Fibroblast of lung (primary cell): ENCODE measurements around the gene ANK2. TPM values are rescaled to one million over a fixed set of nuclear protein-coding genes. Genes with fewer than 3 reads are reported as not detected.
A peak's percentile ranks its signal among the peaks of the same experiment; 100 is the strongest.

ENCODE experiments used
- DNase-seq, 2 donors: peaks; one replicate each; pipeline versions ENCODE4 v3.0.0 to v3.0.0-alpha.2; 2010; ENCODE audit warnings: low read depth in 2 of 2
- H2AFZ ChIP-seq: 2 replicates; pipeline ENCODE4 v1.5.1; 2012; ENCODE audit warnings: low read length, control low read depth, inconsistent platforms
- H3K27ac ChIP-seq: 2 replicates; pipeline ENCODE4 v1.5.1; 2011; ENCODE audit warnings: low read length, control low read depth; ENCODE audit not compliant: insufficient read depth
- H3K27me3 ChIP-seq: 2 replicates; pipeline ENCODE4 v1.5.1; 2011; ENCODE audit warnings: mild to moderate bottlenecking, low read length; ENCODE audit not compliant: control insufficient read depth, insufficient read depth
- H3K36me3 ChIP-seq: 2 replicates; pipeline ENCODE4 v1.5.1; 2011; ENCODE audit warnings: low read length; ENCODE audit not compliant: control insufficient read depth, insufficient read depth
- H3K4me1 ChIP-seq: 2 replicates; pipeline ENCODE4 v1.5.1; 2011; ENCODE audit warnings: low read length; ENCODE audit not compliant: control insufficient read depth, insufficient read depth; ENCODE audit errors: extremely low read depth
- H3K4me2 ChIP-seq: 2 replicates; pipeline ENCODE4 v1.5.1; 2011; ENCODE audit warnings: low read length, control low read depth; ENCODE audit not compliant: insufficient read depth; ENCODE audit errors: extremely low read depth
- H3K4me3 ChIP-seq, 4 experiments: fragments of 200-600 bp in 1 of 4; sonication (generic) in 1 of 4; replicated peaks in 1 of 4; 2 replicates each; pipeline ENCODE4 v1.5.1; 2011 to 2016; ENCODE audit warnings: low read length in 4 of 4, low read depth in 3 of 4, mild to moderate bottlenecking in 3 of 4, control low read depth in 2 of 4, inconsistent platforms in 1 of 4, mixed read lengths in 1 of 4; ENCODE audit not compliant: insufficient read depth in 1 of 4; ENCODE audit errors: control extremely low read depth in 1 of 4
- H3K79me2 ChIP-seq: 2 replicates; pipeline ENCODE4 v1.5.1; 2012; ENCODE audit warnings: mild to moderate bottlenecking, low read length, inconsistent platforms; ENCODE audit not compliant: control insufficient read depth, insufficient read depth
- H3K9ac ChIP-seq: 2 replicates; pipeline ENCODE4 v1.5.1; 2011; ENCODE audit warnings: mild to moderate bottlenecking, low read length, control low read depth; ENCODE audit not compliant: insufficient read depth
- H3K9me3 ChIP-seq: 2 replicates; pipeline ENCODE4 v1.5.1; 2012; ENCODE audit warnings: low read depth, low read length; ENCODE audit not compliant: control insufficient read depth, insufficient read depth
- H4K20me1 ChIP-seq: 2 replicates; pipeline ENCODE4 v1.5.1; 2011; ENCODE audit warnings: low read length; ENCODE audit not compliant: control insufficient read depth, insufficient read depth; ENCODE audit errors: extremely low read depth
- EZH2 ChIP-seq: IDR thresholded peaks from 2 replicates; pipeline ENCODE4 v1.5.1; 2012; ENCODE audit warnings: low read length, control low read depth, mild to moderate bottlenecking; ENCODE audit errors: missing control alignments
- polyA plus RNA-seq, 2 donors: library from polyadenylated mRNA; depleted of rRNA in 1 of 2; stranded (reverse) in 1 of 2; unstranded in 1 of 2; fragments of >200 nt; gene quantifications; 2 replicates each; pipeline ENCODE4 v1.2.1, GENCODE V29; 2011 to 2012; ENCODE audit warnings: missing spikeins in 1 of 2
- total RNA-seq: library from RNA; depleted of rRNA; stranded (reverse); fragments of >200 nt; gene quantifications from 2 replicates; pipeline ENCODE4 v1.2.1, GENCODE V29; 2014
- TF ChIP-seq, protein P1 (sequence below), 2 donors: IDR thresholded peaks in 1 of 2; conservative IDR thresholded peaks in 1 of 2; 1 replicate in 1 of 2; 2 replicates in 1 of 2; pipeline ENCODE4 v1.5.1; 2011 to 2012; ENCODE audit warnings: low read length in 2 of 2, control low read depth in 1 of 2, inconsistent platforms in 1 of 2, low read depth in 1 of 2, mild to moderate bottlenecking in 1 of 2

Gene ANK2
- total and polyA plus RNA-seq, 2 donors (not counting 1 experiment from before 2014, with no cell fraction given) = 10.9 to 95.1 TPM

DNA sequence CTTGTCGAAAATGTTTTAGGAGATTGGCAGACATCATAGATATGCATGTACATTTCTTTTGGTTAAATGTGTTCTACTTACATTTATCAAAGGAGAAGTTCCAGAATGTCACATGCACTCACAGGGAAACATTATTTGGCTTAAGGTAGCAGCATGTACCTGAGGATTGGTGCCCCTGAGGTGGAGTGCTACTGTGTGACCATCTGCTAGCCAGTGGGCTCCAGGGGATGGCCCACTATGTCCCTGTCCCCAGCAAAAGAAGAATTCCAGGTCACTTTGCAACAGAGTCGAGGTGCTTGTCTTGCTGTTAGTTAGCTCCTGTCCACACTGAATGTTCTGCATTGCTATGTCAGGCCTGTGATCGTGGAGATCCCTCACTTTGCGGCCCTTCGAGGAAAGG is 283.2 kb downstream of the ANK2 start:
- H3K4me2 ChIP-seq = no peak overlapping the region
- no peak overlapping the region for H3K27ac ChIP-seq
- TF ChIP-seq, protein P1, sequence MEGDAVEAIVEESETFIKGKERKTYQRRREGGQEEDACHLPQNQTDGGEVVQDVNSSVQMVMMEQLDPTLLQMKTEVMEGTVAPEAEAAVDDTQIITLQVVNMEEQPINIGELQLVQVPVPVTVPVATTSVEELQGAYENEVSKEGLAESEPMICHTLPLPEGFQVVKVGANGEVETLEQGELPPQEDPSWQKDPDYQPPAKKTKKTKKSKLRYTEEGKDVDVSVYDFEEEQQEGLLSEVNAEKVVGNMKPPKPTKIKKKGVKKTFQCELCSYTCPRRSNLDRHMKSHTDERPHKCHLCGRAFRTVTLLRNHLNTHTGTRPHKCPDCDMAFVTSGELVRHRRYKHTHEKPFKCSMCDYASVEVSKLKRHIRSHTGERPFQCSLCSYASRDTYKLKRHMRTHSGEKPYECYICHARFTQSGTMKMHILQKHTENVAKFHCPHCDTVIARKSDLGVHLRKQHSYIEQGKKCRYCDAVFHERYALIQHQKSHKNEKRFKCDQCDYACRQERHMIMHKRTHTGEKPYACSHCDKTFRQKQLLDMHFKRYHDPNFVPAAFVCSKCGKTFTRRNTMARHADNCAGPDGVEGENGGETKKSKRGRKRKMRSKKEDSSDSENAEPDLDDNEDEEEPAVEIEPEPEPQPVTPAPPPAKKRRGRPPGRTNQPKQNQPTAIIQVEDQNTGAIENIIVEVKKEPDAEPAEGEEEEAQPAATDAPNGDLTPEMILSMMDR (conservative IDR thresholded peaks at IDR 0.05 in 1 of 2, IDR thresholded peaks at IDR 0.05 in 1 of 2; ENCODE audit: low read depth in 1 of 2, low read length in 2 of 2) = no peak
- TF ChIP-seq EZH2 = no peak
- H2AFZ ChIP-seq = no peak overlapping the region
- no peaks in the 10 kb centered on the region for H4K20me1 ChIP-seq
- no peaks in the 10 kb centered on the region for H3K36me3 ChIP-seq
- no peaks in the 10 kb centered on the region for H3K4me1 ChIP-seq
- H3K9me3 ChIP-seq = no peaks in the 10 kb centered on the region
- H3K9ac ChIP-seq = no peak overlapping the region
- no peak for DNase-seq
- no peak overlapping the region for H3K4me3 ChIP-seq
- H3K27me3 ChIP-seq = no peaks in the 10 kb centered on the region
- H3K79me2 ChIP-seq = no peaks in the 10 kb centered on the region

DNA sequence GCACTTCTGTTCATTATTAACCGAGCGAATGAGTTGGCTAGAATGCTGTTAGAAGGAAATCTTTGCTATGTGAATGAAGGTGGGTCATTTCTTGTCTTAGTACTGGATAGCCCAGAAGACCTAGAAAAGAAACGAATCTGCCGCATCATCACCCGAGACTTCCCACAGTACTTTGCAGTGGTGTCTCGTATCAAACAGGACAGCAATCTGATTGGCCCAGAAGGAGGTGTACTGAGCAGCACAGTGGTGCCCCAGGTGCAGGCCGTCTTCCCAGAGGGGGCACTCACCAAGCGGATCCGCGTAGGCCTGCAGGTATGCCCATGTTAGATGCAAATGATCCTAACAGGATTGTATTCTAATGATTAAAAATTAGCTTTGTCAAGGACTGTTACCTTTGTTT is 286.3 kb downstream of the ANK2 start:
- Histone ChIP-seq H3K4me3 (no peak overlapping the region), H3K9ac (no peak overlapping the region), H3K4me1 (no peaks in the 10 kb centered on the region), H3K36me3 (no peaks in the 10 kb centered on the region), H4K20me1 (no peaks in the 10 kb centered on the region), H3K27ac (no peak overlapping the region), H2AFZ (no peak overlapping the region), H3K9me3 (no peaks in the 10 kb centered on the region), H3K79me2 (no peaks in the 10 kb centered on the region), H3K27me3 (no peaks in the 10 kb centered on the region), H3K4me2 (no peak overlapping the region)
- TF ChIP-seq, protein P1 (conservative IDR thresholded peaks at IDR 0.05 in 1 of 2, IDR thresholded peaks at IDR 0.05 in 1 of 2; ENCODE audit: low read depth in 1 of 2, low read length in 2 of 2) = no peak
- TF ChIP-seq EZH2 = no peak
- DNase-seq = no peak

DNA sequence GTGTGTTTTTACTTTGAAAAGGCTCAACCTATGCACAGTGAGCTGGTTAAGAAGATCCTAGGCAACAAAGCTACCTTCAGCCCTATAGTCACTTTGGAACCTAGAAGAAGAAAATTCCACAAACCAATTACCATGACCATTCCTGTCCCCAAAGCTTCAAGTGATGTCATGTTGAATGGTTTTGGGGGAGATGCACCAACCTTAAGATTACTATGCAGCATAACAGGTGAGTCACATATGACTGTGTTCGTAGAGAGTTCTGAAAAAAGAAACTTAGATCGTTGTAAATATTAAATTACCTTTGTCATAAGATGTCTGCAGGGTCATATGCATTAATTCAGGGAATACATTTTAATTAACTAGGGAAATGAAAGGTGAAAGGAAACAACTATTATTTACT is 287.1 kb downstream of the ANK2 start:
- H3K79me2 ChIP-seq = no peaks in the 10 kb centered on the region

More for the DNA sequence above, 287.1 kb downstream of the ANK2 start:
- Histone ChIP-seq H3K27me3 (no peaks in the 10 kb centered on the region), H3K9ac (no peak overlapping the region), H3K9me3 (no peaks in the 10 kb centered on the region), H3K4me3 (no peak overlapping the region), H3K36me3 (no peaks in the 10 kb centered on the region), H3K27ac (no peak overlapping the region), H3K4me1 (no peaks in the 10 kb centered on the region), H3K4me2 (no peak overlapping the region), H4K20me1 (no peaks in the 10 kb centered on the region), H2AFZ (no peak overlapping the region)
- peak in 1 of 2 donors; percentile 15 for DNase-seq
- TF ChIP-seq, protein P1 (conservative IDR thresholded peaks at IDR 0.05 in 1 of 2, IDR thresholded peaks at IDR 0.05 in 1 of 2; ENCODE audit: low read depth in 1 of 2, low read length in 2 of 2) = no peak
- TF ChIP-seq EZH2 = no peak
